K562 (cell line): Measurements from ENCODE around the gene SLC3A2. TPM values are rescaled to one million over a fixed set of nuclear protein-coding genes. Genes with fewer than 3 reads are reported as not detected.

Source experiments
- ARID3B ChIP-seq: fragments of 250-450 bp; sonication (Bioruptor Pico); IDR thresholded peaks from 2 replicates; pipeline ENCODE4 v1.4.0; 2020; ENCODE audit warnings: borderline replicate concordance
- BMI1 ChIP-seq: fragments of 150-350 bp; IDR thresholded peaks from 2 replicates; pipeline ENCODE4 v1.6.1; 2014; ENCODE audit warnings: low read length
- EP400 ChIP-seq: fragments of 450-650 bp; IDR thresholded peaks from 2 replicates; pipeline ENCODE4 v1.6.1; 2017; ENCODE audit warnings: antibody characterized with exemption, mild to moderate bottlenecking, moderate library complexity
- ETV5 ChIP-seq: sonication (generic); formaldehyde crosslinking; IDR thresholded peaks from 2 replicates; pipeline ENCODE4 v1.4.0; 2020; ENCODE audit warnings: low read depth, mild to moderate bottlenecking, missing genetic modification reagents
- FOXK2 ChIP-seq, 2 experiments: fragments of 450-650 bp; IDR thresholded peaks in 1 of 2; conservative IDR thresholded peaks in 1 of 2; 2 replicates each; pipeline ENCODE4 v1.6.1; 2016; ENCODE audit warnings: low read depth in 2 of 2, mild to moderate bottlenecking in 1 of 2
- GABPB1 ChIP-seq: sonication (generic); formaldehyde crosslinking; IDR thresholded peaks from 2 replicates; pipeline ENCODE4 v1.8.0; 2022; ENCODE audit warnings: mild to moderate bottlenecking, missing genetic modification reagents
- HSF4 ChIP-seq: fragments of 250-450 bp; sonication (Bioruptor Pico); IDR thresholded peaks from 2 replicates; pipeline ENCODE4 v2.1.2; 2022; ENCODE audit warnings: mild to moderate bottlenecking, moderate library complexity, borderline replicate concordance
- KAT8 ChIP-seq: fragments of 450-650 bp; IDR thresholded peaks from 2 replicates; pipeline ENCODE4 v1.6.1; 2016; ENCODE audit warnings: low read depth, mild to moderate bottlenecking
- MAZ ChIP-seq, 2 experiments: fragments of 450-650 bp in 1 of 2; sonication (generic) in 1 of 2; formaldehyde crosslinking; IDR thresholded peaks in 1 of 2; conservative IDR thresholded peaks in 1 of 2; 2 replicates each; pipeline versions ENCODE4 v1.4.0 to v1.5.0; 2020; ENCODE audit warnings: mild to moderate bottlenecking in 1 of 2, missing genetic modification reagents in 1 of 2
- NCOA4 ChIP-seq: fragments of 450-650 bp; IDR thresholded peaks from 2 replicates; pipeline ENCODE4 v1.6.1; 2018; ENCODE audit warnings: mild to moderate bottlenecking; ENCODE audit not compliant: partially characterized antibody
- NFRKB ChIP-seq: fragments of 450-650 bp; IDR thresholded peaks from 2 replicates; pipeline ENCODE4 v1.6.1; 2016; ENCODE audit warnings: low read depth
- NR3C1 ChIP-seq: sonication (generic); formaldehyde crosslinking; IDR thresholded peaks from 2 replicates; pipeline ENCODE4 v1.8.1; 2022; ENCODE audit warnings: missing genetic modification reagents
- NR4A1 ChIP-seq, 2 experiments: fragments of 250-450 bp in 1 of 2; fragments of 450-650 bp in 1 of 2; sonication (Bioruptor Pico) in 1 of 2; IDR thresholded peaks; 2 replicates each; pipeline versions ENCODE4 v1.4.0 to v1.6.1; 2016 to 2020; ENCODE audit warnings: mild to moderate bottlenecking in 2 of 2, missing compliant biosample characterization in 1 of 2, missing genetic modification characterization in 1 of 2, moderate library complexity in 1 of 2
- POU5F1 ChIP-seq: fragments of 150-350 bp; IDR thresholded peaks from 2 replicates; pipeline ENCODE4 v1.6.1; 2014; ENCODE audit warnings: borderline replicate concordance, low read length, low read depth, mild to moderate bottlenecking; ENCODE audit not compliant: partially characterized antibody
- ZBTB11 ChIP-seq, 3 experiments: fragments of 200-800 bp in 1 of 3; fragments of 250-450 bp in 1 of 3; fragments of 450-650 bp in 1 of 3; sonication (Bioruptor Pico) in 1 of 3; sonication (Bioruptor generic) in 1 of 3; formaldehyde crosslinking in 1 of 3; IDR thresholded peaks; 2 replicates each; pipeline versions ENCODE4 v1.6.1 to v1.8.0; 2016 to 2022; ENCODE audit warnings: mild to moderate bottlenecking in 2 of 3, missing genetic modification characterization in 2 of 3, missing compliant biosample characterization in 1 of 3, moderate library complexity in 1 of 3
- ZNF395 ChIP-seq: fragments of 200-800 bp; sonication (Bioruptor generic); IDR thresholded peaks from 2 replicates; pipeline ENCODE4 v1.6.1; 2017; ENCODE audit warnings: missing genetic modification characterization, missing compliant biosample characterization
- ZNF699 ChIP-seq: fragments of 250-450 bp; sonication (Bioruptor Pico); IDR thresholded peaks from 2 replicates; pipeline ENCODE4 v1.8.0; 2021; ENCODE audit warnings: mild to moderate bottlenecking, moderate library complexity; ENCODE audit not compliant: insufficient replicate concordance
- ZNF766 ChIP-seq: fragments of 200-800 bp; sonication (Bioruptor generic); conservative IDR thresholded peaks from 2 replicates; pipeline ENCODE4 v1.6.1; 2016; ENCODE audit warnings: missing genetic modification characterization, missing compliant biosample characterization
- polyA plus RNA-seq, 8 experiments: library from polyadenylated mRNA; depleted of rRNA in 4 of 8; stranded (reverse) in 5 of 8; unstranded in 3 of 8; fragments of >200 nt; fragmentation: Nextera tagmentation in 2 of 8; fragmentation: Illumina TruSeq in 1 of 8; extraction: Ambion mirVana in 2 of 8; extraction: Trizol in 1 of 8; gene quantifications; 2 replicates each; pipeline versions ENCODE4 v1.2.1 to v1.2.3, GENCODE V29; 2011 to 2014; ENCODE audit warnings: inconsistent platforms in 1 of 8, missing spikeins in 1 of 8
- total RNA-seq, 7 experiments: library from RNA; depleted of rRNA in 6 of 7; stranded (reverse); fragments of >200 nt in 6 of 7; fragmentation: Illumina TruSeq in 2 of 7; extraction: Trizol in 2 of 7; gene quantifications; 2 replicates each; pipeline versions ENCODE4 v1.2.1 to v1.2.3, GENCODE V29; 2011 to 2021; ENCODE audit warnings: low replicate concordance in 1 of 7

Gene SLC3A2
- total and polyA plus RNA-seq, 9 of the 15 experiments (the other 6 are each of a cell fraction or from before 2014, with no cell fraction given) = 20.0 to 296 (median 214) TPM

GRCh38 chr11:62831520-62832335, 49.0 kb upstream of the SLC3A2 start, which contains the start of gene STX5 (continued):
- TF ChIP-seq MAZ (CRISPR knock-in tag; conservative IDR thresholded peaks at IDR 0.05 in 1 of 2, IDR thresholded peaks at IDR 0.05 in 1 of 2) (peak; percentile 23 to 72; a peak in 3 of 4 replicates), ZNF766 (CRISPR knock-in tag) (no peak), ZBTB11 (CRISPR knock-in tag; IDR thresholded peaks at IDR 0.05) (peak in 1 of 3 experiments; percentile 90; a peak in 2 of 6 replicates), BMI1 (no peak), NFRKB (0 out of 2 replicates have a peak, but pooled peaks have one; percentile 16), ZNF395 (CRISPR knock-in tag) (no peak), NCOA4 (no peak), KAT8 (no peak), ZNF699 (CRISPR knock-in tag) (no peak), HSF4 (no peak), ARID3B (CRISPR knock-in tag) (no peak), POU5F1 (no peak), NR3C1 (CRISPR knock-in tag) (no peak), GABPB1 (CRISPR knock-in tag) (peak; percentile 96), NR4A1 (CRISPR knock-in tag; IDR thresholded peaks at IDR 0.05) (no peak), NR4A1 (tag; IDR thresholded peaks at IDR 0.05) (no peak), FOXK2 (conservative IDR thresholded peaks at IDR 0.05 in 1 of 2, IDR thresholded peaks at IDR 0.05 in 1 of 2; ENCODE audit: low read depth in 2 of 2) (peak; percentile 91 to 95), EP400 (peak; percentile 99), ETV5 (CRISPR knock-in tag) (no peak)
